GM12878 (cell line): ENCODE data around the gene SV2A. TPM values are rescaled to one million over a fixed set of nuclear protein-coding genes. Genes with fewer than 3 reads are reported as not detected.
A peak's percentile ranks its signal among the peaks of the same experiment; 100 is the strongest.

Experiments
- ATAC-seq: fragments of 200-7000 bp; cut with Tn5 transposase; 3 replicates; pipeline ENCODE4 v1.9.1; 2020; ENCODE audit warnings: mild to moderate bottlenecking, moderate library complexity
- BruUV-seq: library from RNA; stranded (reverse); fragments of 400-500 nt; replicated peaks from 2 replicates; lab custom pipeline; 2021; lab: Mats Ljungman, UMichigan
- CTCF ChIA-PET: fragments of 300-600 bp; sonication (Branson Sonifier 250); formaldehyde crosslinking; extraction: SDS; loops from one replicate; lab custom pipeline; 2021; ENCODE audit warnings: inconsistent platforms; lab: Yijun Ruan, JAX
- POLR2A ChIA-PET: fragments of 350-600 bp; formaldehyde crosslinking; extraction: SDS; loops from one replicate; lab custom pipeline; 2021; ENCODE audit warnings: inconsistent platforms; lab: Charles Lee
- RAD21 ChIA-PET: fragments of 300-600 bp; sonication (Branson Sonifier 250); formaldehyde crosslinking; loops from one replicate; lab custom pipeline; 2023; ENCODE audit warnings: antibody characterized with exemption; ENCODE audit not compliant: unreplicated experiment; lab: Charles Lee
- SMC1A ChIA-PET: fragments of 300-600 bp; sonication (Branson Sonifier 250); formaldehyde crosslinking; loops from one replicate; lab custom pipeline; 2023; ENCODE audit not compliant: unreplicated experiment, uncharacterized antibody; lab: Charles Lee
- DNase-seq: peaks from one replicate; pipeline ENCODE4 v3.0.0-alpha.2; 2011; ENCODE audit warnings: low read depth, low spot score
- FAIRE-seq: peaks from 3 replicates; lab custom pipeline; 2011; peaks lifted over from hg19 to GRCh38; lab: Jason Lieb, UNC
- H2AFZ ChIP-seq: 2 replicates; pipeline ENCODE4 v1.6.0; 2011; ENCODE audit warnings: low read depth, low read length, control low read depth; ENCODE audit not compliant: control insufficient read depth
- H3K27ac ChIP-seq: 2 replicates; pipeline ENCODE4 v1.5.1; 2011; ENCODE audit warnings: control low read depth; ENCODE audit not compliant: control insufficient read depth, insufficient read depth
- H3K27me3 ChIP-seq, 2 experiments: replicated peaks in 1 of 2; 2 replicates each; pipeline versions ENCODE4 v1.6.0 to v1.6.1; 2011; ENCODE audit warnings: low read length in 1 of 2; ENCODE audit not compliant: control insufficient read depth in 2 of 2, insufficient read depth in 2 of 2
- H3K36me3 ChIP-seq, 2 experiments: 2 replicates each; pipeline ENCODE4 v1.5.1; 2011; ENCODE audit warnings: low read length in 1 of 2; ENCODE audit not compliant: control insufficient read depth in 2 of 2, insufficient read depth in 2 of 2
- H3K4me1 ChIP-seq: 2 replicates; pipeline ENCODE4 v1.6.1; 2011; ENCODE audit warnings: mild to moderate bottlenecking, low read length, moderate library complexity, mixed read lengths; ENCODE audit not compliant: control insufficient read depth, insufficient read depth
- H3K4me2 ChIP-seq: 2 replicates; pipeline ENCODE4 v1.6.0; 2011; ENCODE audit warnings: control low read depth; ENCODE audit not compliant: control insufficient read depth, insufficient read depth
- H3K4me3 ChIP-seq: fragments of 200-600 bp; sonication (generic); 2 replicates; pipeline ENCODE4 v1.5.1; 2016
- H3K79me2 ChIP-seq: 2 replicates; pipeline ENCODE4 v1.6.0; 2011; ENCODE audit warnings: low read length; ENCODE audit not compliant: control insufficient read depth, insufficient read depth
- H3K9ac ChIP-seq: 2 replicates; pipeline ENCODE4 v1.8.0; 2011; ENCODE audit warnings: low read length, control low read depth, mixed read lengths; ENCODE audit not compliant: control insufficient read depth, insufficient read depth
- H3K9me3 ChIP-seq: replicated peaks from 3 replicates; pipeline ENCODE4 v1.5.1; 2011; ENCODE audit warnings: mild to moderate bottlenecking, low read length; ENCODE audit not compliant: control insufficient read depth, insufficient read depth
- H4K20me1 ChIP-seq: 2 replicates; pipeline ENCODE4 v1.6.0; 2011; ENCODE audit not compliant: control insufficient read depth, insufficient read depth
- BCLAF1 ChIP-seq: fragments of 450-650 bp; IDR thresholded peaks from 2 replicates; pipeline ENCODE4 v1.6.1; 2017; ENCODE audit warnings: antibody characterized with exemption, mild to moderate bottlenecking, moderate library complexity
- BRCA1 ChIP-seq: IDR thresholded peaks from 2 replicates; pipeline ENCODE4 v1.6.1; 2011; ENCODE audit warnings: low read depth, low read length, improper control_type of control experiment
- CBFB ChIP-seq: IDR thresholded peaks from 2 replicates; pipeline ENCODE4 v1.6.1; 2016; ENCODE audit warnings: antibody characterized with exemption, low read depth
- CEBPB ChIP-seq, 2 experiments: fragments of 150-350 bp in 1 of 2; IDR thresholded peaks; 2 replicates each; pipeline ENCODE4 v1.6.1; 2012 to 2014; ENCODE audit warnings: low read depth in 2 of 2, low read length in 2 of 2, borderline replicate concordance in 1 of 2, inconsistent platforms in 1 of 2
- CHD1 ChIP-seq: IDR thresholded peaks from 2 replicates; pipeline ENCODE4 v1.6.1; 2012; ENCODE audit warnings: low read depth, low read length, improper control_type of control experiment
- CREB1 ChIP-seq: IDR thresholded peaks from 2 replicates; pipeline ENCODE4 v1.6.1; 2012; ENCODE audit warnings: low read depth, mild to moderate bottlenecking, inconsistent platforms
- DPF2 ChIP-seq: fragments of 450-650 bp; IDR thresholded peaks from 2 replicates; pipeline ENCODE4 v1.6.1; 2017; ENCODE audit warnings: mild to moderate bottlenecking
- GATAD2B ChIP-seq: fragments of 450-650 bp; conservative IDR thresholded peaks from 2 replicates; pipeline ENCODE4 v1.6.1; 2017; ENCODE audit warnings: low read depth, mild to moderate bottlenecking, moderate library complexity
- HDGF ChIP-seq: fragments of 450-650 bp; IDR thresholded peaks from 2 replicates; pipeline ENCODE4 v1.6.1; 2016; ENCODE audit warnings: antibody characterized with exemption
- NR2C1 ChIP-seq: fragments of 450-650 bp; IDR thresholded peaks from 2 replicates; pipeline ENCODE4 v1.6.1; 2017; ENCODE audit warnings: antibody characterized with exemption, mild to moderate bottlenecking, moderate library complexity
- POLR2AphosphoS2 ChIP-seq: IDR thresholded peaks from 2 replicates; pipeline ENCODE4 v1.6.1; 2011; ENCODE audit warnings: low read depth, mild to moderate bottlenecking, low read length, improper control_type of control experiment, moderate library complexity
- RAD21 ChIP-seq: IDR thresholded peaks from 2 replicates; pipeline ENCODE4 v1.6.1; 2011; ENCODE audit warnings: mild to moderate bottlenecking, low read depth, low read length, moderate library complexity; ENCODE audit not compliant: insufficient read depth
- RELA ChIP-seq: fragments of 450-650 bp; IDR thresholded peaks from 2 replicates; pipeline ENCODE4 v1.8.0; 2014; ENCODE audit warnings: borderline replicate concordance; ENCODE audit not compliant: partially characterized antibody
- RFX5 ChIP-seq: IDR thresholded peaks from 2 replicates; pipeline ENCODE4 v1.6.1; 2011; ENCODE audit warnings: low read depth, low read length, improper control_type of control experiment
- SMC3 ChIP-seq: IDR thresholded peaks from 2 replicates; pipeline ENCODE4 v1.6.1; 2011; ENCODE audit warnings: low read length, improper control_type of control experiment, borderline replicate concordance
- SREBF1 ChIP-seq: IDR thresholded peaks from 2 replicates; pipeline ENCODE4 v1.6.1; 2012; ENCODE audit warnings: mild to moderate bottlenecking, low read length
- SRF ChIP-seq, 2 experiments: IDR thresholded peaks; 2 replicates each; pipeline ENCODE4 v1.6.1; 2011; ENCODE audit warnings: low read depth in 2 of 2, low read length in 2 of 2, mild to moderate bottlenecking in 1 of 2, moderate library complexity in 1 of 2
- YY1 ChIP-seq: IDR thresholded peaks from 2 replicates; pipeline ENCODE4 v1.6.1; 2011; ENCODE audit warnings: low read depth, mild to moderate bottlenecking, low read length
- WGBS: methylation state at CpG from one replicate; pipeline ENCODE4 v1.1.6; 2016; ENCODE audit warnings: low lambda C conversion rate; ENCODE audit not compliant: insufficient replicate concordance, insufficient coverage; ENCODE audit errors: missing lambda C conversion rate; 5-methylcytosine and 5-hydroxymethylcytosine counted together
- in situ Hi-C: fragments of 300-500 bp; cut with MboI; formaldehyde crosslinking; loops from 9 replicates; pipeline ENCODE4 v1.14.3; 2018; ENCODE audit warnings: mixed read lengths
- intact Hi-C: fragments of 100-400 bp; cut with micrococcal nuclease; formaldehyde crosslinking; loops from one replicate; pipeline ENCODE4 v1.14.2; 2022; ENCODE audit not compliant: unreplicated experiment
- polyA plus RNA-seq, 11 experiments: library from polyadenylated mRNA; depleted of rRNA in 4 of 11; unstranded in 6 of 11; stranded (reverse) in 5 of 11; fragments of >200 nt; fragmentation: Nextera tagmentation in 4 of 11; fragmentation: Illumina TruSeq in 1 of 11; extraction: Ambion mirVana in 4 of 11; extraction: Trizol in 1 of 11; gene quantifications; 1 replicate in 1 of 11; 2 replicates in 10 of 11; pipeline versions ENCODE4 v1.2.1 to v1.2.3, GENCODE V29; 2011 to 2016; ENCODE audit warnings: inconsistent platforms in 2 of 11, missing spikeins in 2 of 11, low read depth in 1 of 11
- total RNA-seq, 4 experiments: library from RNA; depleted of rRNA in 3 of 4; stranded (reverse); fragments of >200 nt in 3 of 4; fragmentation: Illumina TruSeq in 1 of 4; extraction: Trizol in 1 of 4; gene quantifications; 2 replicates each; pipeline versions ENCODE4 v1.2.1 to v1.2.3, GENCODE V29; 2013 to 2021
- TF ChIP-seq, protein P1 (sequence below): fragments of 450-650 bp; IDR thresholded peaks from 2 replicates; pipeline ENCODE4 v1.6.1; 2017; ENCODE audit warnings: low read depth, mild to moderate bottlenecking, moderate library complexity

The SV2A gene
- total and polyA plus RNA-seq, 10 of the 15 experiments (the other 5 are each of a cell fraction or from before 2014, with no cell fraction given) = 0.39 to 11.6 (median 5.4) TPM

GRCh38 chr1:149888247-149888998 lies 29.2 kb downstream of the SV2A start:
- BruUV-seq = no TSS peak
- H3K9ac ChIP-seq = peak overlapping the region; percentile 60
- TF ChIP-seq HDGF (peak; percentile 88), SREBF1 (no peak), CBFB (peak; percentile 69; the same call in 1 of the 2 replicates), NR2C1 (no peak), DPF2 (no peak), RELA (no peak), CHD1 (peak; percentile 89), RAD21 (peak; percentile 58), BCLAF1 (no peak), SMC3 (peak; percentile 65; the same call in 1 of the 2 replicates), GATAD2B (no peak), RFX5 (no peak), SRF (IDR thresholded peaks at IDR 0.05; ENCODE audit: low read depth in 2 of 2, low read length in 2 of 2) (peak in 1 of 2 experiments; percentile 50; a peak in 1 of 4 replicates), CEBPB (IDR thresholded peaks at IDR 0.05; ENCODE audit: borderline replicate concordance in 1 of 2, low read depth in 2 of 2, low read length in 2 of 2) (0 out of 4 replicates have a peak, but pooled peaks of 1 of the 2 experiments have one; percentile 35), YY1 (peak; percentile 94), POLR2AphosphoS2 (peak; percentile 22; the same call in 1 of the 2 replicates), BRCA1 (no peak), CREB1 (peak; percentile 63; the same call in 1 of the 2 replicates)
- TF ChIP-seq, protein P1, sequence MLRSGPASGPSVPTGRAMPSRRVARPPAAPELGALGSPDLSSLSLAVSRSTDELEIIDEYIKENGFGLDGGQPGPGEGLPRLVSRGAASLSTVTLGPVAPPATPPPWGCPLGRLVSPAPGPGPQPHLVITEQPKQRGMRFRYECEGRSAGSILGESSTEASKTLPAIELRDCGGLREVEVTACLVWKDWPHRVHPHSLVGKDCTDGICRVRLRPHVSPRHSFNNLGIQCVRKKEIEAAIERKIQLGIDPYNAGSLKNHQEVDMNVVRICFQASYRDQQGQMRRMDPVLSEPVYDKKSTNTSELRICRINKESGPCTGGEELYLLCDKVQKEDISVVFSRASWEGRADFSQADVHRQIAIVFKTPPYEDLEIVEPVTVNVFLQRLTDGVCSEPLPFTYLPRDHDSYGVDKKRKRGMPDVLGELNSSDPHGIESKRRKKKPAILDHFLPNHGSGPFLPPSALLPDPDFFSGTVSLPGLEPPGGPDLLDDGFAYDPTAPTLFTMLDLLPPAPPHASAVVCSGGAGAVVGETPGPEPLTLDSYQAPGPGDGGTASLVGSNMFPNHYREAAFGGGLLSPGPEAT = peak; percentile 50; the same call in 1 of the 2 replicates

More at GRCh38 chr1:149888247-149888998, 29.2 kb downstream of the SV2A start:
- CTCF ChIA-PET = interaction anchor here (0.6 to 3.2 kb wide), 16 partner anchors 11 to 280 kb away, joined by 3 to 20 read pairs (median 5); partner anchors contain the start of gene BOLA1
- in situ Hi-C loops (no loop called here), intact Hi-C loops (loop anchor here (1.0 kb wide), 2 partner anchors 11 to 162 kb away; partner anchors contain the start of gene BOLA1)
- Histone ChIP-seq H3K36me3 (no peaks in the 10 kb centered on the region), H3K27me3 (no peaks in the 10 kb centered on the region), H3K4me1 (no peaks in the 10 kb centered on the region), H2AFZ (peak overlapping the region; percentile 78), H3K4me2 (peak overlapping the region; percentile 55), H4K20me1 (no peaks in the 10 kb centered on the region), H3K4me3 (peak overlapping the region; percentile 68), H3K9me3 (no peaks in the 10 kb centered on the region), H3K27ac (peak overlapping the region; percentile 83), H3K79me2 (peaks cover 17% of the 10 kb centered on the region)
- DNase-seq (no peak), FAIRE-seq (peak; percentile 54), ATAC-seq (peak; percentile 30)
- SMC1A ChIA-PET = interaction anchor here (0.9 to 3.3 kb wide), 13 partner anchors 38 to 273 kb away, joined by 3 to 15 read pairs (median 4); partner anchors contain the start of gene VPS45
- POLR2A ChIA-PET = interaction anchor here (0.6 to 4.0 kb wide), 14 partner anchors 8 to 345 kb away, joined by 3 to 57 read pairs (median 4); partner anchors contain the start of gene SF3B4
- 4% methylated on average over 28 of the region's 28 CpGs for WGBS
- RAD21 ChIA-PET = interaction anchor here (0.6 to 3.2 kb wide), 12 partner anchors 13 to 301 kb away, joined by 3 to 22 read pairs (median 5); partner anchors contain the start of gene SF3B4
